Upper lobe of left lung (tissue), 4 donors: Measurements from ENCODE around the gene ZBTB46.

ENCODE experiments used
- EP300 ChIP-seq, 4 donors: sonication (generic); formaldehyde crosslinking; IDR thresholded peaks; one replicate each; pipeline ENCODE4 v1.5.1; 2017; ENCODE audit warnings: antibody characterized with exemption in 4 of 4, control low read depth in 2 of 4
- POLR2A ChIP-seq, 4 donors: fragments of 450-650 bp; IDR thresholded peaks; one replicate each; pipeline ENCODE4 v1.5.1; 2016 to 2017; ENCODE audit warnings: antibody characterized with exemption in 4 of 4, mild to moderate bottlenecking in 2 of 4
- POLR2AphosphoS5 ChIP-seq, 2 donors: sonication (generic); formaldehyde crosslinking; IDR thresholded peaks; one replicate each; pipeline ENCODE4 v1.5.1; 2017; ENCODE audit warnings: antibody characterized with exemption in 2 of 2
- TF ChIP-seq, protein P1 (sequence below), 6 experiments: fragments of 450-650 bp in 4 of 6; fragments of 200-600 bp in 2 of 6; sonication (generic) in 2 of 6; IDR thresholded peaks; one replicate each; pipeline ENCODE4 v1.5.1; 2016 to 2019; ENCODE audit warnings: antibody characterized with exemption in 6 of 6

DNA sequence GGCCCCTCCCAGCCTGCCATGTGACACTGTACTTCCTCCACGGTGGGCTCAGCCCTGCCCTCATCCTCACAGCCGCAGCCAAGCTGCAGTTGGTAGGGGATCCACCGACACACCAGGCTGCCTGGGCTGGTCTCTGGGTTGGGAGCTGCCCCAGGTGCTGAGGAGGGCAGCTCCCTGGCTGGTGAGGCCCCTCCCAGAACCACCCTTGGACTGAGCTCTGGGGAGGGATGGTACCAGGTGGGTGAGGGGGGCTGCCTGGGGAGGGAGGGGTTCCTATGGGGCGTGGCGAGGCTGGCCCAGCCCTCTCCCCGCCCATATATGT, 134.8 kb downstream of the ZBTB46 start:
- TF ChIP-seq, protein P1, sequence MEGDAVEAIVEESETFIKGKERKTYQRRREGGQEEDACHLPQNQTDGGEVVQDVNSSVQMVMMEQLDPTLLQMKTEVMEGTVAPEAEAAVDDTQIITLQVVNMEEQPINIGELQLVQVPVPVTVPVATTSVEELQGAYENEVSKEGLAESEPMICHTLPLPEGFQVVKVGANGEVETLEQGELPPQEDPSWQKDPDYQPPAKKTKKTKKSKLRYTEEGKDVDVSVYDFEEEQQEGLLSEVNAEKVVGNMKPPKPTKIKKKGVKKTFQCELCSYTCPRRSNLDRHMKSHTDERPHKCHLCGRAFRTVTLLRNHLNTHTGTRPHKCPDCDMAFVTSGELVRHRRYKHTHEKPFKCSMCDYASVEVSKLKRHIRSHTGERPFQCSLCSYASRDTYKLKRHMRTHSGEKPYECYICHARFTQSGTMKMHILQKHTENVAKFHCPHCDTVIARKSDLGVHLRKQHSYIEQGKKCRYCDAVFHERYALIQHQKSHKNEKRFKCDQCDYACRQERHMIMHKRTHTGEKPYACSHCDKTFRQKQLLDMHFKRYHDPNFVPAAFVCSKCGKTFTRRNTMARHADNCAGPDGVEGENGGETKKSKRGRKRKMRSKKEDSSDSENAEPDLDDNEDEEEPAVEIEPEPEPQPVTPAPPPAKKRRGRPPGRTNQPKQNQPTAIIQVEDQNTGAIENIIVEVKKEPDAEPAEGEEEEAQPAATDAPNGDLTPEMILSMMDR (IDR thresholded peaks at IDR 0.05) = no peak
- TF ChIP-seq EP300 (IDR thresholded peaks at IDR 0.05) = no peak
- no peak for TF ChIP-seq POLR2AphosphoS5 (IDR thresholded peaks at IDR 0.05)
- TF ChIP-seq POLR2A (IDR thresholded peaks at IDR 0.05) = no peak
